ENCODE results near the gene DPM2.

- TF ChIP-seq TFCP2L1 (CRISPR knock-in tag; IDR thresholded peaks at IDR 0.05) (no peak), SMC3 (IDR thresholded peaks at IDR 0.05) (no peak), ZFP36 (IDR thresholded peaks at IDR 0.05; ENCODE audit: borderline replicate concordance, partially characterized antibody) (no peak)
Measured at GRCh38 chr9:127962278-127962677, 24.6 kb upstream of the DPM2 start.

Data from A549 (cell line).